Fibroblast of peridontal ligament (primary cell): ENCODE measurements around the gene RALBP1.

ENCODE experiments used
- DNase-seq: peaks from one replicate; pipeline ENCODE4 v3.0.0-alpha.2; 2010; ENCODE audit errors: extremely low read depth

RALBP1 gene

DNA sequence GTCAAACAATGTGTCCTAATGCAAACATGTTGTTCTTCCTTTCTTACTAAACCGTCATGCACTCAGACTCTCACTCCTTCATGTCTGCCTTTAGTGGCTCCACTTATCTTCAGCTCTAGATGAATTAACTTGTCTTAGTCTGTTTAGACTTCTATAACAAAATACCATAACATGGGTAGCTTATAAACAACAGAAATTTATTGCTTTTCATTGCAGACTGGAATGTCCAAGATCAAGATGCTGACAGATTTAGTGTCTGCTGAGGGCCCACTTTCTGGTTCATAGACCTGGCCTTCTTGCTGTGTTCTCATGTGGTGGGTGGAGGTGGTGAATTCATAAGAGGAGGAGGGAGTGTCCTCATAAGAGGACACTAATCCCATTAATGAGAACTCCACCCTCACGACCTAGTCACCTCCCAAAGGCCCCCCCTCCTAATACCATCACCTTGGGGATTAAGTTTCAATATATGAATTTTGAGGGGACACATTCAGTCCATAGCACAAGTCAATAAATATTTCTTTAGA lies 32.3 kb downstream of the RALBP1 start:
- no peak for DNase-seq

DNA sequence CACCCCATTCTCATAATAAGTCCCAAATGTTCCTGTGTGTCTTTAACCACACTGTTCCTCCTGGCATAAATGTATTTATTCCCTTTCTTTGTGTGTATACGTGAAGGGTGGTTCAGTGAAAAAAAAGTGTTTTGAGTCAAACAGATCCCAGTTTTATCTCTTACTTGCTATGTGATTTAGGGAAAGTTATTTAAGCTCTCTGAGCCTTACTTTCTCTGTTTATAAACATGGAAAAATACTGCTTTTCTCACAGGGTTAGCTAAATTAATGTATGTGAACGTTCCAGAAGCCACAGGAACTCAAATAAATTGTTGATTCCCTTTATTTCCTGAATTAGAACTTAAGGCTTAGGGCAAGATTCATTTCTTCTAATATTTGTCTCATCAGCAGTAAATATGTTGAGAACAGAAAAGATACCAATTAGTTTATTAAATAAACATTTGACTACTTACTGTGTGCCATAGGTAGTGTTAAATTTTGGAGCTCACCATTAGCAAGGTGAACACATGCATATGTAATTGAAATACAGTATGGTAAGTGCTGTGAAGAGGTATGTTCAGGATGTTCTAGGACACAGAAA lies 33.2 kb downstream of the RALBP1 start:
- no peak for DNase-seq

DNA sequence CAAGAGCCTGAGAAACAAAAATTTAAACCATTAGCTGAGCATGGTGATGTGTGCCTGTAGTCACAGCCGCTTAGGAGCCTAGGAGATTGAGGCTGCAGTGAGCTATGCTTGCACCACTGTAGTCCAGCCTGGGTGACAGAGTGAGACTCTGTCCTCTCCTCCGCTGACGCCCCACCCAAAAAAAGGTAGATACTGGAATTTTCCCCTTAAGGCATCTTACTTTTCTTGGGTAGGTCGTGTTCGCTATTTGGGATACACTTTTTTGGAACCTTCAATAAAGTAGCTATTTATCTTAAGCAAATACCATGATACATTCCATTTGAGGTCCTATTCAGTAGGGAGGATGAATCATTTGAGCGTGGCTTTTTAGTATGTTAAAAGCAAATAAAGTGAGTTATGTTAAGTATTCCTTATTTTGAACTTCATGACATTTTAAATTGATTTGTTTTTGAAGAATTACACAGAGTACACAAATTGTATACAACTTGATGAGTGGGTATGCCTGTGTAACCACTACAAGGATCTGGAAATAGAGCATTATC lies 38.7 kb downstream of the RALBP1 start:
- DNase-seq = peak; percentile 85

DNA sequence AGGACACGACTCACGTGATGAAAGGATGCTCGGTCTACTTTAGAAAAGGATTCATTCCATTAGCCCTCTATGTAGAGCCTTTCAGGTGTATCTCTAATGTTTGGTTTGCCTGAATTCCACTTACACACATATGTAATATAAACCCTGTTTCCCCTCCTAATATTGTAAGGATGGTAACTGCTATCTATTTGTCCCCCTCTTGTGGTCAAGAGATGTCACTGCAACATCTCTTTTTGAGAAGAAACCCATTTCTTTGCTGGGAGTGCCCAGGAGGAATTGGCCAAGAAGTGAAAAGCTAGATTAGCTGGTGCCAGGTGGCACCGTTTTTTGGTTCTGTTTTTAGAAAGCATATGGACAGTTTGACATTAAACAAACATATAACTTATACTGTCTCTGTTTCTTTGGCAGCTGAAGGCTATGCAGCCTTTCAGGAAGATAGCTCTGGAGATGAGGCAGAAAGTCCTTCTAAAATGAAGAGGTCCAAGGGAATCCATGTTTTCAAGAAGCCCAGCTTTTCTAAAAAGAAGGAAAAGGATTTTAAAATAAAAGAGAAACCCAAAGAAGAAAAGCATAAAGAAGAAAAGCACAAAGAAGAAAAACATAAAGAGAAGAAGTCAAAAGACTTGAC lies 41.2 kb downstream of the RALBP1 start:
- peak; percentile 53 for DNase-seq

DNA sequence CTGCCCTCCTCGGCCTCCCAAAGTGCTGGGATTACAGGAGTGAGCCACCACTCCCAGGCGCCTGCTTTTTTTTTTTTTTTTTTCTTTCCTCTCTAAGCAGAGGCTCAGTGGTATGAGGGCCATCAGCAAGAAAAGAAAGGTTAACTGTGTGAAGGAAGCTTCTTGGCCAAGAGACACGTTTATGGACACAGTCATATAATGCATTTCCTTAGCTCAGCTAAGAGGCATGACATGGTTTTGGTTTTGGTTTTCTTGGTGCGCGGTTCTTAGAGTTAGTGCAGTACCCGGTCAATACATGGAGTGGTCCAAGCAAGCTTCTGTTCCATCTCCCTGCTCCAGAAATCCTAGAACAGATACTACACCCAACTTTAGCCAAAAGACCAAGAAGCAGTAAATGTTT lies 42.6 kb downstream of the RALBP1 start:
- no peak for DNase-seq

DNA sequence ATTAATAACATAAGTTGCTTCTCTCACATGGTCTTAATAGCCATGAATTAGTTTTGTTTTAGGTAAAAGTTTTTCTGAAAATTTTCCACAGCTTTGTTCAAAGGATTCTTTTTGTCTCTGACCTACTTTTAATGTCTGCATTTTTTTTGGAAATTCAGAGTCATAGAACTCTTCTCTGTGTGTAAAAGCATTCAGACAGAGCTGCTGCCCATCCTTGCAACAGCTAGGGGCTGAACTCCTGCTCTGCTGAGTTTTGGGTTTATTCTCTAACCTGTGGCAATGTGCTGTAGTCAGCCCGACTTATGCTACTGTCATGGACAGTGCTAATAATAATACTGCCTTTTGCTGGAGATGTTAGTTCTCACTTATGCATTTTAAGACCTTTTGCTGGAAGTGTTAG lies 44.1 kb downstream of the RALBP1 start:
- no peak for DNase-seq

DNA sequence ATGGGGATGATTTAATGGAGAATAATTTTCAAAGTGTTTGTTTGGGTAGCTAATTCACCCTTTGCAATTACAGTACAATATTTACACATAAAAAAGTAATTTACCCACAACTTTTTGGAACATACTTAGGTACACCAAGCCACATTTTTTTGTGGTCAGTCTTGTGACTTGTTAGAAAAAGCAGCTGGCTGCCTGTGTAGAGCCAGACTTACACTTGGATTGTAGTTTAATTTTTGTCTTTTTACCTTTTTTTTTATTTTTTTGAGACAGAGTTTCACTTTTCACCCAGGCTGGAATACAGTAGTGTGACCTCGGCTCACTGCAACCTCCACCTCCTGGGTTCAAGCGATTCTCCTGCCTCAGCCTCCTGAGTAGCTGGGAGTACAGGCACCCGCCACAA lies 45.4 kb downstream of the RALBP1 start:
- DNase-seq = peak; percentile 72

DNA sequence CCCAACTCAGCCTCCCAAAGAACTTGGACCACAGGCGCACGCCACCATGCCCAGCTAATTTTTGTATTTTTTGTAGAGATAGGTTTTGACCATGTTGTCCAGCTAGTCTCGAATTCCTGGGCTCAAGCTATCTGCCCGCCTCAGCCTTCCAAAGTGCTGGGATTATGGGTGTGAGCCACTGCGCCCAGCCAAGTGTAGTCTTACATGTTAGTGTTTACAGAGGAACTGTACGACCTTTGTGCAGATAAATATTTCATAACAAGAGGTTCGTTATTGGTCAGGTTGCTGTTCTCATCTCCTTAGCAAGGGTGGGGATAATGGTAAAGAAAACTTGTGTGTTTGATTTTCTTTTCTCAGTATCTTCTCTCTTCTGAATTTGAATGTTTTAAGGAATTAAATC lies 46.5 kb downstream of the RALBP1 start:
- no peak for DNase-seq

DNA sequence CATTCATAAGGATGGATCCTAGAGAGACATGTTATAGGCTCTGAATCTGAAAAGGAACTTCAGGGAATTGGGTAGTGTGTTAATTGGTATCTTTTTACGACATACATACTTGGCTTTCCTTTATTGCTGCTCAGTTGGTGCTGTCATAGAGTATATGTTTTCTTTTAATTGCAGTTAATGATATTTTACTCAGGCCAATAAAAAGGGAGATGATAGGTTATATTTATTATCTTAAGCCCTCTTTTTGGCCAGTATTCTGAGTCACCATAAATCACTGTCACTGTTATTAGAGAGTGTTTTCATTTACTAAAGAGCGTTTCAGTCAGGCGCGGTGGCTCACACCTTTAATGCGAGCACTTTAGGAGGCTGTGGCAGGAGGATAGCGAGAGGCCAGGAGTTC lies 47.6 kb downstream of the RALBP1 start:
- DNase-seq = no peak

DNA sequence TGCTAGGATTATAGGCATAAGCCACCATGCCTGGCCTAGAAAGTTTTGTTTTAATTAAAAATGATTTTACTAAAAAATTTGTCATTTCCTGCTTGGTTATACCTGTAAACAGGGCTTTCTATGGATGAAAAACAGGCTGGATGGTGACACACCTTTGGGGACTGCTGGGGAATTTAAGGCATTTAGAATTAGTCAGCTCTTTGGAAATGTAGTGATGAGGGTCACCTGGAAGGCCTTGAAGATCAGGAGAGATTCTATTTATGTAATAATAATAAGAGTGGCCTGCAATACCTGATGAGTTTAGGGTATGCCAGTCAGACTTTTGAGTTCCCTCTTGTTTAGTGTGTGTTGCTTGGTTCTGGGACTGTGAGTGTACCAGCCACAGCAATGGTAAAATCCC lies 51.1 kb downstream of the RALBP1 start:
- DNase-seq = no peak

DNA sequence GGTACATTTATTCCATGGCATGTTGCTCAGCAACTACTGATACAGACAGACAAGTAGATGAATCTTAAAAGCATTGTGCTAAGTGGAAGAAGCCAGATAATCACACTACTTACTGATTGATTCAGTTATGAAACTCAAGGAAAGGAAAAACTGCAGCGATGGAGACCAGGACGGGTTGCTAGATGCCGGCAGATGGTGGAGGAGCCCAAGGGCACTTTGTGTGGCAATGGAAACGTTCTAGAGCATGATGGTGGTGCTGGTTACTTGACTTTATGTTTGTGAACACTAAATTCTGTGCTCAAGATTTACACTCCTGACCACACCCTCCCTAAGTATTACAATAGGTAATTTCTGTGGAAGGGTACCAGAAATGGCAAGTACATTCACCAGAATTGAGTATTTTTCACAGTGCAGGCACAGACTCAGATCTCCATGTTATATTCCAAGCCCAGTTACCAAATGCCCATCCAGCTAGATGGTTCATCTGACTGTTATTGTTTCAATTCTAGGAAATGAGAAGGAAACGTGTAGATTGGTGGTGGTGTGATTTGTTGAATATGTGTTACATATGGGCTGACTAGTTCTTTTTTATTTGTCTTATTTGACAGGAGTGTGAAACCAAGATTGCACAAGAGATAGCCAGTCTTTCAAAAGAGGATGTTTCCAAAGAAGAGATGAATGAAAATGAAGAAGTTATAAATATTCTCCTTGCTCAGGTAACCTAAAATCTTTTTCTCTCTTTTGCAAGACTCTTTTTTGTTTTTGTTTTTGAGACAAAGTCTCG lies 55.1 kb downstream of the RALBP1 start:
- no peak for DNase-seq

DNA sequence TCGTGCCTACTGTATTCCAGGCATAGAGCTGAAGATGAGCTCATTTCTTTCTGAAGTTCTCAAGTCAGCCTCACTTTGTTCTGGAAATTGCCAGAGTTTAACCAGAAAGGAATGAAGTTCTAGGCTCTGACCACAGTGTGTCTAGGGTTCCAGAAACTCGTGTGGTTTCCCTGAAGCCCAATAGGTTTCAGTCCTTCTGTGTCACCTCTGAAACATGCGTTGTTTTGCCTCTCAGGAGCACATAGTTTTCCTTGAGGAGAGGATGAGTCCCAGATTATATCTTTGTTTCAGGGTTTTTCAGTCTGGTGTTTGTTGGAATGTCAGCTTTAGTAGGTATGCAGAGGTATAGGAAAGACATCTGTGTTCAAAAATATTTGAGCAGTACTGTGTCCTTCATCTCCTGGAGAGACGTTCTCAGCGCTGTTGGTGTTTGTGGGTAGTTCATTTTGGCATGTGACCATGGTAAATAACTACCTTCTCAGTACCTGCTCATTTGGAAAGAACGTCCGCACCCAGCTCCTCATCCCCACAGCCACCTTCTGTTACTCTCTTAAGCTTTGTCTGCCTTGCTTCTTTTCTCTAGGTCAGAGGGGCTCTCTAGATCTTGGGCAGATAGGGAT lies 56.6 kb downstream of the RALBP1 start:
- DNase-seq = no peak

DNA sequence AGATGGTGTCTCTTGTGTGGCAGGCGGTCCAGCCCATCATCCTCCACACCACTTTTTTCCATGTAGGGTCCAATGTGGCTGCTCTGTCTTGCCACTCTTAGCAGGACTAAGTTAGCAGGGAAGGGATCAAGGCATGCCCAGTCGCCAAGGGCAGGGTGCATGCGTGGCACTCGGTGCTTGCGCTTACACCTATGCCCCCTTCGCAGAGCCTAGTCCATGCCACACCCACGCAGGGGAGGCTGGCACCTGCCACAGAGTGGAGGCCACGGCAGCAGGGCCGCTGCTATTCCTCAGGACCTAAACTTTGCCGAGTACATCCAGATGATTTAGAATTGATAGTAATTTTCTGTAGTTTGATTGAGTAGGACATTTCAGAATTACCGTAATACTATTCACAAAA lies 59.5 kb downstream of the RALBP1 start:
- DNase-seq = no peak

DNA sequence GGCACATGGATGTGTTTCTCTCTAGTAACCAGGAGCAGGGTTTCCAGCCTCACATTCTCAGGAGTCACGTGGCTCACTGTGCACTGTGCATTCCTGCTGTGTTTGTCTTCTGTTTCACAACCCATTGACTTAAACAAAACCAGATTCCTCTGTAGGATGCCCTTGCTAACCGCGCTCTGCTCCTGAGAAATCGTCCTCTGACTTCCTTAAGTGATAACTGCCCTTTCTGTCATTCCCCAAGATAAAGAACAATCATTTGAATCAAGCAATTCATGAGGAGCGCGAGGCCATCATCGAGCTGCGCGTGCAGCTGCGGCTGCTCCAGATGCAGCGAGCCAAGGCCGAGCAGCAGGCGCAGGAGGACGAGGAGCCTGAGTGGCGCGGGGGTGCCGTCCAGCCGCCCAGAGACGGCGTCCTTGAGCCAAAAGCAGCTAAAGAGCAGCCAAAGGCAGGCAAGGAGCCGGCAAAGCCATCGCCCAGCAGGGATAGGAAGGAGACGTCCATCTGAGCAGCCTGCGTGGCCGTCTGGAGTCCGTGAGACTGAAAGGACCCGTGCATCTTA lies 60.2 kb downstream of the RALBP1 start:
- peak; percentile 98 for DNase-seq

DNA sequence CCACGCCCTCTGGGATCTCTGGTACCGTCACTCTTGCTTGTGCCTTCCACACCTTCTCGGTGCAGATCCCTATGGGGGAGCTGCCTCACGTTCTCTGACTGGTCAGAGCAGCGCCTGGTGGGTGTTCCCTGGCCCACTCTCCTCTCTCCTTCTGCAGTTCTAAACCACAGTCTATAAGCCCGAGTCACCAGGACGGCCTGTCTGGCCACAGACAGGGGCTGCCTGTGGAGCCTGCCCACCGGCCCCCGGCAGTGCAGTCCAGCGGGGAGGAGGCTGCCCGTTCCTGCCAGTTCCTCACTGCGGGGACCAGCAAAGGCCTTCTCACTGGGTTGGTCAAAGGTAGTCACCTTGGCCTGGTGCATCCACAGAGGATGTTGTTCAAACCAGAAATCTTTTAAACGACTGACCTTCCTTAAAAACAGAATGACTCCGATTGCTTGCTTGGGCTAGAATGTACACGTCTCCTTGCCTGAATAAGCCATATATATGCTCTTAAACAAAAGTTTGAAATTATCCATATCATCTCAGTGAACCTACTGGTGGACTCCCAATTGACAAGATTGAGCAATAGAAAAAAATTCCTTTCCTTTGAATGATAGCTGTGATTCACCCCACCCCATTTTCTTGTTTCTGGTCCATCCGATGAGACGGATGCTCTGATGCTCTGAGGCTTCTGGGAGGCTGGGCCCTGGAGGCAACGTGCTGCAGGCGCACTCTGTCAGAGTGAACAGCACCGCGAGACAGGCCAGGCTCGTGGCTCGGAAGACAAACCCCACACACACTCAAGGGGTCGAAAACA lies 61.2 kb downstream of the RALBP1 start:
- DNase-seq = peak; percentile 50

DNA sequence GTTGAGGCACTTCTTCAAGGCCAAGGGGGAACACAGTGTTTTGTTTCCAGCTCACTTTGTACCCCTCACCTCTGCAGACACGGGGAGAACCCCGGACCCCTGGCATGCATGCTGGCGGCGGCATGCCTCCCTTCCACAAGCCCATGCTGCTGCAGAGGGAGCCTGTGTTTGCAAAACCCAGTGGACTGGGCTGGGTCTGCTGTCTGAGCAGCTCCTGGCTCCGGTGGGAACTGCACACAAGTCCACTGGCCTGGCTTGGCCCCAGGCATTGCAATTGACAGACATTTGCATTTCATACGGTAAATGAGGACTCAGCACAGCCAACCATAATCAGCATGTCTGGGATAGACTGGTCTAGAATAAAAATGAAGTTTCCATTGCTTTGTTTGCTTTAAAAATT lies 62.4 kb downstream of the RALBP1 start:
- DNase-seq = no peak

DNA sequence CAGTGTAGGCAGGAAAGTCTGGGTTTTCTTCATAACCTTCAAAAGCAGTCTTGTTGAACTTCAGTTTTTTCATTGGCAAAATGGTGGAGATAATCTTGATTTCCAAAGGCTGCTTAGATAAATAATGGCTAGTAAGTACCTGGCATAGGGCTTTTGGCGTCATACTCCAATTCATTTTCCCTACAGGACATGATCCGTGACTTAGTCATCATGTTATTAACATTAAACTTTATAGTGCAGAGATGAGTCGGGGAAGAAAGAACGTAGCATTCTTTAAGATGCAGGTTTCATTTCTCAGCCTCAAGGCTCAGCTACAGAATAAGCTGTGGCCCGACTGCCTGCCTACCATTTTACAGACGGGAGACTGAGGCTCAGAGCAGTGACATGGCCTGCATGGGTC lies 64.0 kb downstream of the RALBP1 start:
- DNase-seq = peak; percentile 66

DNA sequence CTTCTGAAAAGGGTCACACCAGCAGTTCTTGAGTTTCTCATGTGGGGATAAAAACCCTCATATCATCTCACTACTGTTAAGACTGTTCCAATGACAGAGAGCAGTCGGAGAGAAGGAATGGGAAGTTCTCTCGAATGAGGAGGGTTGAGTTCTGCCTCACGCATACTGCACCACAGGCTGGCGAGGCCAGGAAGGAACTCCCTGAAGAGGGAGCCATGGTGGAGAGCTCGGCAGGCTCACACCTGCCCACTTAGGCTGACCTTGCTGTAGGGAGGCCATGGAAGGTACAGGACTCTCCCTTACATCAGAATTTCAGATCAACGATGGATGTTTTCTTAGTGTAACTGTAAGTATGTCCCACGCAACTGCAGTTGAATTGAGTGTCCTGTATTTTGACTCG lies 64.6 kb downstream of the RALBP1 start:
- DNase-seq = no peak

DNA sequence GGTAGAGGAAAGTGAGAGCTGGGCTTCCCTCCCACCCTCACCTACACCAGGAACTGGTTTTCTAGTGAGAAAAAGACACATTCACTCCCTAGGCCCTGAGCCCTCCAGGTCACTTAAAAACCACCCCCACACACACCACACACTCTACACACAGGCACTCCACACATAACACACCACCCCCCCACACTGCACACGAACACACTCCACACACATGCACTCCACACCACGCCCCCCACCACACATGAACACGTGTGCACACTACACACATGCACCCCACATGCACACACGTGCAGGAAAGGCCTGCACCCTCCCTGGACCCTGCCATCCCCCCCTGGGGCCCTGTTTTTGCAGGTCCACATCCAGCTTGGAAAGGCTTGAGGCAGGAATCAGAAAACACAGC lies 67.6 kb downstream of the RALBP1 start:
- no peak for DNase-seq

DNA sequence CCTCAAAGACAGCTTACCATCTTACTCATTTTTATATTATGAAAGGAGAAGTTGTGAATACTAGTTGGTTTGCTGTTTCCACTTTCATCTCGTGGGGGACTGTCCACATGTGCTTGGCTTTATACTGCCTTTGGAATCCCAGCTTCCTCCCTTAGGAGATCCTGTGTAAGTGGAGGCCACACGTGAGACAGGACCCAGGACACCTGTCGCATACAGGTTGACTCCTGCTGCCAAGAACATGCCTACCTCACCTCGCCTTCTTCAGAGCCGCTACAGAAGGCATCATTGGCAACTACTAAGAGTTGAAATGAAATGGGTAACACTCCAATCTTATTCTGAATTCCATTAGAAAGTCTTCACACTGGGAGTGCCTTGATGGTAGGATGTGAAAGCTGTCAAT lies 69.7 kb downstream of the RALBP1 start:
- DNase-seq = no peak

DNA sequence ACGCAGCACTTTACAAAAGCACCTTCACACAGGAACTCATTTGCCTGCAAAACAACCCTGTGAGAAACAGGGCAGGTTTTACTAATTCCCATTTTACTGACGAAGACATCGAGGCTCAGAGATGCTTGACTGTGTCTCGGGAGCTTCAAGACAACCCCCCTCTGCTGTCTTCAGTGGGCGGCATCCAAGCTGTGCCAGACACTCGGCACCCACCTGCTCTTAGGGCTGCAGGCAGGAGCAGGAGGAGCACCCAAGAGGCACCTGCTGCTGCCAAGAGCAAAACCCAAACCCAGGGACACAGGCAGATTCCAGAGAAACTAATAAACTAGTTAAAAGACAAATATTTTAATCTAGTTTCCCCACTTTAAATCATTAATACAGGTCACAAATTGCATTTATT lies 71.2 kb downstream of the RALBP1 start:
- DNase-seq = no peak
